Caco-2 (cell line): ENCODE measurements around the gene CIBAR2. TPM values are rescaled to one million over a fixed set of nuclear protein-coding genes. Genes with fewer than 3 reads are reported as not detected.

Experiments
- BruUV-seq: library from RNA; stranded (reverse); fragments of 400-500 nt; replicated peaks from 2 replicates; lab custom pipeline; 2021; lab: Mats Ljungman, UMichigan
- CTCF ChIA-PET: fragments of 300-600 bp; sonication (Branson Sonifier 250); formaldehyde crosslinking; loops from one replicate; lab custom pipeline; 2022; ENCODE audit warnings: antibody characterized with exemption; lab: Charles Lee
- POLR2A ChIA-PET: fragments of 300-600 bp; sonication (Branson Sonifier 250); formaldehyde crosslinking; loops from one replicate; lab custom pipeline; 2022; ENCODE audit warnings: antibody characterized with exemption; lab: Charles Lee
- DNase-seq, 2 experiments: peaks; one replicate each; pipeline versions ENCODE4 v3.0.0 to v3.0.0-alpha.2; 2020 to 2022
- H3K27me3 ChIP-seq: replicated peaks from 2 replicates; pipeline ENCODE4 v1.6.0; 2011; ENCODE audit warnings: low read length; ENCODE audit not compliant: control insufficient read depth, insufficient read depth
- H3K36me3 ChIP-seq: 2 replicates; pipeline ENCODE4 v1.5.1; 2011; ENCODE audit warnings: low read length; ENCODE audit not compliant: control insufficient read depth, insufficient read depth
- H3K4me1 ChIP-seq: fragments of 250-450 bp; sonication (Bioruptor Pico); 2 replicates; pipeline ENCODE4 v1.5.1; 2020; ENCODE audit warnings: mild to moderate bottlenecking
- H3K4me3 ChIP-seq: 2 replicates; pipeline ENCODE4 v1.5.1; 2011; ENCODE audit warnings: low read depth, mild to moderate bottlenecking, control low read depth, low read length
- H3K9me3 ChIP-seq: fragments of 250-450 bp; sonication (Bioruptor Pico); 2 replicates; pipeline ENCODE4 v1.5.1; 2020; ENCODE audit warnings: mild to moderate bottlenecking, moderate library complexity
- H3K27ac Mint-ChIP-seq: one replicate; pipeline ENCODE4 v1.8.0; 2022; ENCODE audit warnings: mixed read lengths; ENCODE audit not compliant: unreplicated experiment
- H3K27me3 Mint-ChIP-seq: one replicate; pipeline ENCODE4 v1.8.0; 2022; ENCODE audit warnings: mixed read lengths; ENCODE audit not compliant: insufficient read depth, unreplicated experiment
- H3K36me3 Mint-ChIP-seq: one replicate; pipeline ENCODE4 v1.8.0; 2022; ENCODE audit warnings: mild to moderate bottlenecking, mixed read lengths; ENCODE audit not compliant: insufficient read depth, unreplicated experiment
- H3K4me1 Mint-ChIP-seq: one replicate; pipeline ENCODE4 v1.8.0; 2022; ENCODE audit warnings: low read depth, mixed read lengths; ENCODE audit not compliant: unreplicated experiment
- H3K4me3 Mint-ChIP-seq: one replicate; pipeline ENCODE4 v1.8.0; 2022; ENCODE audit warnings: mild to moderate bottlenecking, moderate library complexity, mixed read lengths; ENCODE audit not compliant: unreplicated experiment
- H3K9me3 Mint-ChIP-seq: one replicate; pipeline ENCODE4 v1.8.0; 2022; ENCODE audit warnings: mixed read lengths; ENCODE audit not compliant: unreplicated experiment
- CTCF ChIP-seq, 2 experiments: fragments of 200-600 bp in 1 of 2; IDR thresholded peaks; 1 replicate in 1 of 2; 2 replicates in 1 of 2; pipeline versions ENCODE4 v1.5.1 to v1.8.0; 2011 to 2022; ENCODE audit warnings: antibody characterized with exemption in 1 of 2, control low read depth in 1 of 2, inconsistent platforms in 1 of 2, low read depth in 1 of 2, low read length in 1 of 2, mild to moderate bottlenecking in 1 of 2, moderate library complexity in 1 of 2; ENCODE audit not compliant: insufficient read depth in 1 of 2, severe bottlenecking in 1 of 2, unreplicated experiment in 1 of 2
- intact Hi-C: fragments of 100-400 bp; cut with micrococcal nuclease; formaldehyde crosslinking; loops from one replicate; pipeline ENCODE4 v1.10.0; 2022; ENCODE audit not compliant: unreplicated experiment
- total RNA-seq: library from RNA; stranded (reverse); gene quantifications from 2 replicates; pipeline ENCODE4 v1.2.3, GENCODE V29; 2022

CIBAR2 gene
- total RNA-seq, 1 experiment from 2014 or later, result not detected

GRCh38 chr16:85075236-85075924, 36.9 kb downstream of the CIBAR2 start:
- BruUV-seq, result no TSS peak
- DNase-seq, result no peak
- Histone ChIP-seq H3K27me3 (no peaks in the 10 kb centered on the region), H3K4me3 (no peak overlapping the region), H3K36me3 (no peaks in the 10 kb centered on the region), H3K9me3 (no peaks in the 10 kb centered on the region; the same call in 1 of the 2 replicates), H3K4me1 (no peaks in the 10 kb centered on the region)
- POLR2A ChIA-PET, result no interaction called here
- CTCF ChIA-PET, result interaction anchor here (1.0 to 1.6 kb wide), 2 partner anchors 11 to 20 kb away, joined by 5 to 8 read pairs; no protein-coding TSS in a partner anchor
- TF ChIP-seq CTCF (IDR thresholded peaks at IDR 0.05; ENCODE audit: insufficient read depth in 1 of 2, low read depth in 1 of 2, low read length in 1 of 2, severe bottlenecking in 1 of 2, unreplicated experiment in 1 of 2), result no peak
- Mint-ChIP-seq H3K4me3 (no peak overlapping the region), H3K9me3 (no peaks in the 10 kb centered on the region), H3K27ac (no peak overlapping the region), H3K4me1 (no peaks in the 10 kb centered on the region), H3K27me3 (no peaks in the 10 kb centered on the region), H3K36me3 (peaks cover 7% of the 10 kb centered on the region)
- intact Hi-C loops, result no loop called here

- Histone ChIP-seq H3K4me3 (no peak overlapping the region), H3K4me1 (no peaks in the 10 kb centered on the region), H3K36me3 (no peaks in the 10 kb centered on the region), H3K27me3 (no peaks in the 10 kb centered on the region), H3K9me3 (no peaks in the 10 kb centered on the region; the same call in 1 of the 2 replicates)
- BruUV-seq, result no TSS peak
- no peak for TF ChIP-seq CTCF (IDR thresholded peaks at IDR 0.05; ENCODE audit: insufficient read depth in 1 of 2, low read depth in 1 of 2, low read length in 1 of 2, severe bottlenecking in 1 of 2, unreplicated experiment in 1 of 2)
- H3K27ac Mint-ChIP-seq, result no peak overlapping the region
- no peaks in the 10 kb centered on the region for H3K4me1 Mint-ChIP-seq
- CTCF ChIA-PET, result no interaction called here
- POLR2A ChIA-PET, result no interaction called here
- intact Hi-C loops, result no loop called here
- no peak overlapping the region for H3K4me3 Mint-ChIP-seq
- no peaks in the 10 kb centered on the region for H3K9me3 Mint-ChIP-seq
- no peaks in the 10 kb centered on the region for H3K27me3 Mint-ChIP-seq
- H3K36me3 Mint-ChIP-seq, result peaks cover 10% of the 10 kb centered on the region
- no peak for DNase-seq
Observed at GRCh38 chr16:85074225-85074914, 37.9 kb downstream of the CIBAR2 start.

GRCh38 chr16:85072947-85073346, 39.3 kb downstream of the CIBAR2 start:
- CTCF ChIA-PET, result no interaction called here
- H3K9me3 ChIP-seq, result no peaks in the 10 kb centered on the region; the same call in 1 of the 2 replicates
- no peak overlapping the region for H3K27ac Mint-ChIP-seq
- no peak for DNase-seq
- H3K36me3 ChIP-seq, result no peaks in the 10 kb centered on the region
- no peaks in the 10 kb centered on the region for H3K9me3 Mint-ChIP-seq
- no peaks in the 10 kb centered on the region for H3K27me3 ChIP-seq
- no peaks in the 10 kb centered on the region for H3K27me3 Mint-ChIP-seq
- H3K4me1 ChIP-seq, result no peaks in the 10 kb centered on the region
- intact Hi-C loops, result no loop called here
- H3K36me3 Mint-ChIP-seq, result peaks cover 10% of the 10 kb centered on the region
- no TSS peak for BruUV-seq
- no peak overlapping the region for H3K4me3 ChIP-seq
- no peaks in the 10 kb centered on the region for H3K4me1 Mint-ChIP-seq
- POLR2A ChIA-PET, result no interaction called here
- H3K4me3 Mint-ChIP-seq, result no peak overlapping the region
- no peak for TF ChIP-seq CTCF (IDR thresholded peaks at IDR 0.05; ENCODE audit: insufficient read depth in 1 of 2, low read depth in 1 of 2, low read length in 1 of 2, severe bottlenecking in 1 of 2, unreplicated experiment in 1 of 2)
